Peyer's patch (tissue), 4 donors: ENCODE measurements around the gene SYTL5. TPM values are rescaled to one million over a fixed set of nuclear protein-coding genes. Genes with fewer than 3 reads are reported as not detected.
A peak's percentile ranks its signal among the peaks of the same experiment; 100 is the strongest.

Experiments used
- DNase-seq, 3 donors: peaks; one replicate each; pipeline ENCODE4 v3.0.0-alpha.2; 2017 to 2019
- H3K27ac ChIP-seq, 4 donors: fragments of 200-600 bp; sonication (generic); one replicate each; pipeline ENCODE4 v1.5.1; 2016 to 2019
- H3K27me3 ChIP-seq, 2 donors: fragments of 200-600 bp; sonication (generic); one replicate each; pipeline ENCODE4 v1.5.1; 2019
- H3K36me3 ChIP-seq, 3 donors: fragments of 200-600 bp; sonication (generic); one replicate each; pipeline ENCODE4 v1.5.1; 2016 to 2019
- H3K4me1 ChIP-seq, 4 donors: fragments of 200-600 bp; sonication (generic); one replicate each; pipeline ENCODE4 v1.5.1; 2016 to 2019
- H3K4me3 ChIP-seq, 4 donors: fragments of 200-600 bp; sonication (generic); 1 replicate in 3 of 4; 2 replicates in 1 of 4; pipeline ENCODE4 v1.5.1; 2016 to 2019; ENCODE audit warnings: mild to moderate bottlenecking in 1 of 4
- H3K9me3 ChIP-seq, 4 donors: fragments of 200-600 bp; sonication (generic); one replicate each; pipeline ENCODE4 v1.5.1; 2016 to 2019; ENCODE audit warnings: mild to moderate bottlenecking in 1 of 4
- CTCF ChIP-seq, 6 experiments: fragments of 450-650 bp in 4 of 6; fragments of 200-600 bp in 2 of 6; sonication (generic) in 1 of 6; IDR thresholded peaks; one replicate each; pipeline ENCODE4 v1.5.1; 2017 to 2019; ENCODE audit warnings: antibody characterized with exemption in 6 of 6, mild to moderate bottlenecking in 3 of 6, moderate library complexity in 1 of 6
- POLR2A ChIP-seq, 2 donors: fragments of 450-650 bp; IDR thresholded peaks; one replicate each; pipeline ENCODE4 v1.5.1; 2017; ENCODE audit warnings: antibody characterized with exemption in 2 of 2, mild to moderate bottlenecking in 2 of 2, moderate library complexity in 2 of 2
- total RNA-seq, 4 donors: library from RNA; depleted of rRNA; stranded (reverse); fragments of >200 nt; gene quantifications; one replicate each; pipeline ENCODE4 v1.1.0, GENCODE V29; 2016

Gene SYTL5
- total RNA-seq, 4 donors from 2014 or later, result 1.7 to 7.5 (median 3.6) TPM

- DNase-seq, result no peak
- H3K27ac ChIP-seq, result no peak overlapping the region
- H3K9me3 ChIP-seq, result no peaks in the 10 kb centered on the region
- TF ChIP-seq POLR2A (IDR thresholded peaks at IDR 0.05) (no peak), CTCF (IDR thresholded peaks at IDR 0.05) (no peak)
- no peaks in the 10 kb centered on the region for H3K27me3 ChIP-seq
- H3K36me3 ChIP-seq, result no peaks in the 10 kb centered on the region
- no peaks in the 10 kb centered on the region for H3K4me1 ChIP-seq
- H3K4me3 ChIP-seq, result no peak overlapping the region
Measured at GRCh38 chrX:38103857-38104812, 97.8 kb downstream of the SYTL5 start.

- Histone ChIP-seq H3K9me3 (no peaks in the 10 kb centered on the region), H3K4me1 (no peaks in the 10 kb centered on the region), H3K27me3 (no peaks in the 10 kb centered on the region), H3K36me3 (no peaks in the 10 kb centered on the region), H3K27ac (no peak overlapping the region), H3K4me3 (no peak overlapping the region)
- no peak for DNase-seq
- TF ChIP-seq POLR2A (IDR thresholded peaks at IDR 0.05) (no peak), CTCF (IDR thresholded peaks at IDR 0.05) (no peak)
Measured at GRCh38 chrX:38105216-38105725, 98.9 kb downstream of the SYTL5 start.

GRCh38 chrX:38106991-38107655 is 100.8 kb downstream of the SYTL5 start:
- peak in 1 of 3 donors; percentile 63 for DNase-seq
- Histone ChIP-seq H3K4me1 (no peaks in the 10 kb centered on the region), H3K27me3 (no peaks in the 10 kb centered on the region), H3K4me3 (no peak overlapping the region), H3K27ac (no peak overlapping the region), H3K36me3 (no peaks in the 10 kb centered on the region), H3K9me3 (no peaks in the 10 kb centered on the region)
- TF ChIP-seq POLR2A (IDR thresholded peaks at IDR 0.05) (no peak), CTCF (IDR thresholded peaks at IDR 0.05) (no peak)

- Histone ChIP-seq H3K36me3 (no peaks in the 10 kb centered on the region), H3K27me3 (no peaks in the 10 kb centered on the region), H3K27ac (no peak overlapping the region), H3K4me3 (no peak overlapping the region), H3K9me3 (no peaks in the 10 kb centered on the region), H3K4me1 (no peaks in the 10 kb centered on the region)
- DNase-seq, result no peak
- TF ChIP-seq CTCF (IDR thresholded peaks at IDR 0.05), result no peak
- TF ChIP-seq POLR2A (IDR thresholded peaks at IDR 0.05), result no peak
Measured at GRCh38 chrX:38108364-38108763, 102.0 kb downstream of the SYTL5 start.

GRCh38 chrX:38109042-38109898 is 102.9 kb downstream of the SYTL5 start:
- Histone ChIP-seq H3K27me3 (no peaks in the 10 kb centered on the region), H3K27ac (no peak overlapping the region), H3K9me3 (no peaks in the 10 kb centered on the region), H3K4me1 (no peaks in the 10 kb centered on the region), H3K36me3 (no peaks in the 10 kb centered on the region), H3K4me3 (no peak overlapping the region)
- DNase-seq, result no peak
- TF ChIP-seq POLR2A (IDR thresholded peaks at IDR 0.05) (no peak), CTCF (IDR thresholded peaks at IDR 0.05) (no peak)
